H9 (cell line): ENCODE measurements around the gene P3R3URF. TPM values are rescaled to one million over a fixed set of nuclear protein-coding genes. Genes with fewer than 3 reads are reported as not detected.

Experiments used
- DNase-seq: peaks from one replicate; pipeline ENCODE4 v3.0.0-alpha.2; 2017
- H2AFZ ChIP-seq: one replicate; pipeline ENCODE4 v1.6.1; 2013; ENCODE audit warnings: mild to moderate bottlenecking, low read length, control low read depth, moderate library complexity
- H2AK5ac ChIP-seq: 2 replicates; pipeline ENCODE4 v1.6.1; 2013; ENCODE audit warnings: low read length, control low read depth, mixed read lengths; ENCODE audit not compliant: insufficient read length
- H2BK120ac ChIP-seq: one replicate; pipeline ENCODE4 v1.6.1; 2013; ENCODE audit warnings: low read depth, mild to moderate bottlenecking, low read length, control low read depth, inconsistent platforms; ENCODE audit not compliant: poor library complexity, severe bottlenecking
- H2BK12ac ChIP-seq: 2 replicates; pipeline ENCODE4 v1.6.1; 2013; ENCODE audit warnings: low read length, control low read depth, mixed read lengths, low read depth; ENCODE audit not compliant: insufficient read length
- H2BK15ac ChIP-seq: 2 replicates; pipeline ENCODE4 v1.6.1; 2013; ENCODE audit warnings: low read depth, low read length, control low read depth
- H2BK20ac ChIP-seq: one replicate; pipeline ENCODE4 v1.6.1; 2013; ENCODE audit warnings: low read depth, mild to moderate bottlenecking, low read length, control low read depth, inconsistent platforms; ENCODE audit not compliant: poor library complexity, severe bottlenecking
- H2BK5ac ChIP-seq: 2 replicates; pipeline ENCODE4 v1.6.1; 2013; ENCODE audit warnings: low read length, control low read depth, mixed read lengths; ENCODE audit not compliant: insufficient read length
- H3K14ac ChIP-seq: 2 replicates; pipeline ENCODE4 v1.6.1; 2013; ENCODE audit warnings: low read length, control low read depth; ENCODE audit not compliant: insufficient read depth
- H3K18ac ChIP-seq: 2 replicates; pipeline ENCODE4 v1.6.1; 2013; ENCODE audit warnings: low read depth, mild to moderate bottlenecking, mixed read lengths, low read length, control low read depth; ENCODE audit not compliant: insufficient read length
- H3K23ac ChIP-seq: 2 replicates; pipeline ENCODE4 v1.6.1; 2013; ENCODE audit warnings: low read length, control low read depth, mixed read lengths, low read depth; ENCODE audit not compliant: insufficient read length
- H3K23me2 ChIP-seq: 2 replicates; pipeline ENCODE4 v1.6.1; 2013; ENCODE audit warnings: low read depth, mild to moderate bottlenecking, mixed read lengths, low read length, control low read depth; ENCODE audit not compliant: insufficient read length, poor library complexity, severe bottlenecking
- H3K27ac ChIP-seq: 2 replicates; pipeline ENCODE4 v1.5.1; 2013; ENCODE audit warnings: low read length, control low read depth, mixed read lengths, low read depth; ENCODE audit not compliant: insufficient read length
- H3K27me3 ChIP-seq: 2 replicates; pipeline ENCODE4 v1.6.1; 2013; ENCODE audit warnings: low read length, control low read depth, inconsistent platforms; ENCODE audit not compliant: insufficient read depth
- H3K4ac ChIP-seq: 2 replicates; pipeline ENCODE4 v1.6.1; 2013; ENCODE audit warnings: low read depth, mild to moderate bottlenecking, control low read depth, inconsistent platforms, low read length, moderate library complexity
- H3K4me1 ChIP-seq: 2 replicates; pipeline ENCODE4 v1.6.1; 2013; ENCODE audit warnings: low read length, control low read depth, inconsistent platforms; ENCODE audit not compliant: insufficient read depth
- H3K4me2 ChIP-seq: 2 replicates; pipeline ENCODE4 v1.6.1; 2013; ENCODE audit warnings: low read length, control low read depth, mixed read lengths; ENCODE audit not compliant: insufficient read length, insufficient read depth
- H3K56ac ChIP-seq: 2 replicates; pipeline ENCODE4 v1.6.1; 2013; ENCODE audit warnings: low read depth, mild to moderate bottlenecking, mixed read lengths, low read length, control low read depth; ENCODE audit not compliant: insufficient read length
- H3K79me1 ChIP-seq: 2 replicates; pipeline ENCODE4 v1.6.1; 2013; ENCODE audit warnings: low read depth, mild to moderate bottlenecking, moderate library complexity, low read length, control low read depth, inconsistent platforms; ENCODE audit not compliant: insufficient read depth, poor library complexity, severe bottlenecking
- H3K79me2 ChIP-seq: 2 replicates; pipeline ENCODE4 v1.6.1; 2013; ENCODE audit warnings: low read length, control low read depth, inconsistent platforms; ENCODE audit not compliant: insufficient read depth
- H3K9ac ChIP-seq: 2 replicates; pipeline ENCODE4 v1.6.1; 2013; ENCODE audit warnings: low read length, control low read depth, mixed read lengths; ENCODE audit not compliant: insufficient read length; ENCODE audit errors: extremely low read depth
- H3K9me3 ChIP-seq: one replicate; pipeline ENCODE4 v1.6.1; 2013; ENCODE audit warnings: low read depth, low read length, inconsistent platforms; ENCODE audit not compliant: control insufficient read depth
- H3T11ph ChIP-seq: one replicate; pipeline ENCODE4 v1.6.1; 2013; ENCODE audit warnings: mild to moderate bottlenecking, low read length, control low read depth, inconsistent platforms
- H4K20me1 ChIP-seq: one replicate; pipeline ENCODE4 v1.6.1; 2013; ENCODE audit not compliant: control insufficient read depth, insufficient read length, insufficient read depth
- H4K5ac ChIP-seq: 2 replicates; pipeline ENCODE4 v1.6.1; 2013; ENCODE audit warnings: low read depth, mild to moderate bottlenecking, mixed read lengths, low read length, control low read depth; ENCODE audit not compliant: insufficient read length
- H4K8ac ChIP-seq: replicated peaks from 2 replicates; pipeline ENCODE4 v1.6.1; 2013; ENCODE audit warnings: low read length, control low read depth, mixed read lengths, low read depth; ENCODE audit not compliant: insufficient read length
- H4K91ac ChIP-seq: 2 replicates; pipeline ENCODE4 v1.6.1; 2013; ENCODE audit warnings: low read depth, mild to moderate bottlenecking, moderate library complexity, mixed read lengths, low read length, control low read depth; ENCODE audit not compliant: insufficient read length
- H3K27ac Mint-ChIP-seq, 3 experiments: 2 replicates in 2 of 3; 3 replicates in 1 of 3; pipeline ENCODE4 v1.8.0; 2020 to 2021; ENCODE audit warnings: mixed read lengths in 3 of 3, mild to moderate bottlenecking in 1 of 3, moderate library complexity in 1 of 3
- H3K27me3 Mint-ChIP-seq: 2 replicates; pipeline ENCODE4 v1.8.0; 2021; ENCODE audit warnings: low read depth, mild to moderate bottlenecking, moderate library complexity, mixed read lengths
- H3K36me3 Mint-ChIP-seq, 3 experiments: 2 replicates in 2 of 3; 3 replicates in 1 of 3; pipeline ENCODE4 v1.8.0; 2020 to 2021; ENCODE audit warnings: low read depth in 3 of 3, mixed read lengths in 3 of 3; ENCODE audit not compliant: insufficient read depth in 1 of 3
- H3K4me1 Mint-ChIP-seq, 2 experiments: 2 replicates each; pipeline ENCODE4 v1.8.0; 2020; ENCODE audit warnings: mixed read lengths in 2 of 2
- H3K4me3 Mint-ChIP-seq, 2 experiments: 2 replicates in 1 of 2; 3 replicates in 1 of 2; pipeline ENCODE4 v1.8.0; 2020 to 2021; ENCODE audit warnings: mild to moderate bottlenecking in 2 of 2, mixed read lengths in 2 of 2, moderate library complexity in 1 of 2
- H3K9me3 Mint-ChIP-seq, 2 experiments: 2 replicates in 1 of 2; 3 replicates in 1 of 2; pipeline ENCODE4 v1.8.0; 2020; ENCODE audit warnings: mild to moderate bottlenecking in 2 of 2, mixed read lengths in 2 of 2, moderate library complexity in 1 of 2
- WGBS: extraction: QIAGEN DNeasy Blood & Tissue Kit; methylation state at CpG from one replicate; pipeline ENCODE4 v1.1.7; 2013; ENCODE audit warnings: missing lambda C conversion rate, low lambda C conversion rate, mixed read lengths; ENCODE audit not compliant: insufficient read length; ENCODE audit errors: extremely low coverage; 5-methylcytosine and 5-hydroxymethylcytosine counted together
- total RNA-seq: library from RNA; stranded (reverse); gene quantifications from 2 replicates; pipeline ENCODE4 v1.2.1, GENCODE V29; 2021
- TF ChIP-seq, protein P1 (sequence below): fragments of 200-600 bp; sonication (generic); conservative IDR thresholded peaks from 3 replicates; pipeline ENCODE4 v1.8.0; 2021; ENCODE audit warnings: antibody characterized with exemption, mild to moderate bottlenecking

P3R3URF gene
- total RNA-seq, 1 experiment from 2014 or later: not detected

- TF ChIP-seq, protein P1, sequence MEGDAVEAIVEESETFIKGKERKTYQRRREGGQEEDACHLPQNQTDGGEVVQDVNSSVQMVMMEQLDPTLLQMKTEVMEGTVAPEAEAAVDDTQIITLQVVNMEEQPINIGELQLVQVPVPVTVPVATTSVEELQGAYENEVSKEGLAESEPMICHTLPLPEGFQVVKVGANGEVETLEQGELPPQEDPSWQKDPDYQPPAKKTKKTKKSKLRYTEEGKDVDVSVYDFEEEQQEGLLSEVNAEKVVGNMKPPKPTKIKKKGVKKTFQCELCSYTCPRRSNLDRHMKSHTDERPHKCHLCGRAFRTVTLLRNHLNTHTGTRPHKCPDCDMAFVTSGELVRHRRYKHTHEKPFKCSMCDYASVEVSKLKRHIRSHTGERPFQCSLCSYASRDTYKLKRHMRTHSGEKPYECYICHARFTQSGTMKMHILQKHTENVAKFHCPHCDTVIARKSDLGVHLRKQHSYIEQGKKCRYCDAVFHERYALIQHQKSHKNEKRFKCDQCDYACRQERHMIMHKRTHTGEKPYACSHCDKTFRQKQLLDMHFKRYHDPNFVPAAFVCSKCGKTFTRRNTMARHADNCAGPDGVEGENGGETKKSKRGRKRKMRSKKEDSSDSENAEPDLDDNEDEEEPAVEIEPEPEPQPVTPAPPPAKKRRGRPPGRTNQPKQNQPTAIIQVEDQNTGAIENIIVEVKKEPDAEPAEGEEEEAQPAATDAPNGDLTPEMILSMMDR: no peak
- Histone ChIP-seq H4K8ac (no peak overlapping the region), H2AK5ac (no peak overlapping the region), H3K23ac (no peak overlapping the region), H4K20me1 (no peaks in the 10 kb centered on the region), H3T11ph (no peak overlapping the region), H2AFZ (no peak overlapping the region), H3K27ac (no peak overlapping the region), H3K23me2 (no peaks in the 10 kb centered on the region), H2BK12ac (no peak overlapping the region), H3K9ac (no peak overlapping the region), H3K4me1 (peaks cover 4% of the 10 kb centered on the region; the same call in 1 of the 2 replicates), H2BK20ac (no peak overlapping the region), H3K4me2 (no peak overlapping the region), H3K4ac (no peak overlapping the region), H2BK120ac (no peak overlapping the region), H3K79me1 (no peaks in the 10 kb centered on the region), H3K9me3 (no peaks in the 10 kb centered on the region), H2BK15ac (no peak overlapping the region), H4K5ac (no peak overlapping the region), H4K91ac (no peak overlapping the region), H2BK5ac (no peak overlapping the region), H3K56ac (no peak overlapping the region), H3K27me3 (no peaks in the 10 kb centered on the region; the same call in 1 of the 2 replicates), H3K14ac (no peak overlapping the region), H3K18ac (no peak overlapping the region), H3K79me2 (no peaks in the 10 kb centered on the region)
- Mint-ChIP-seq H3K9me3 (no peaks in the 10 kb centered on the region; a peak in 1 of 5 replicates), H3K36me3 (peaks cover 6 to 16% (median 11%) of the 10 kb centered on the region in 3 experiments; a peak in 6 of 7 replicates), H3K27me3 (peaks cover 5% of the 10 kb centered on the region), H3K4me1 (peaks cover 7 to 10% of the 10 kb centered on the region in 2 experiments; a peak in 3 of 4 replicates), H3K4me3 (no peak overlapping the region), H3K27ac (no peak overlapping the region; a peak in 1 of 7 replicates)
- no CpG with 5 or more reads among the region's 12 CpGs for WGBS
- no peak for DNase-seq
These were observed 7.8 kb upstream of the P3R3URF start for GRCh38 chr1:46183926-46184557.
